ENCODE measurements around the gene ABHD17C.

Gene ABHD17C

DNA sequence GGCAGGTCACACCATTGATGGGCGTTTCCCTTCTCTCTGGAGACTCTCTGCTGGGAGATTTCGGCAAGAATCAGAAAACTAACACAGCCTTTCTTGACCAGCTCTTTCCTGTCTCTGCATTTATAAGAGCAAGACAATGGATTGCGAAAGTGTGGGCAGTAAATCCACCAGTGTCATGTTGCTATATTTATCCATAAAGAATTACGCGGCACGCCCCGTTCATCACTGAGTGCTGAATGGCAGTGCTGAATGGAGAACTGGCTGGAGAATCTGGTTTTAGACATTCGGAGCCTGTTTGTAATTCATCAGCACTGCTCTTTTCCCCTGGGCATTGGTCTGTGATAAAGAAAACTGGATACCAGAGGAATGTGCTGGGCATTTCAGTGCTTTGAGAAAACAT, 82.0 kb downstream of the ABHD17C start:
- Histone ChIP-seq H3K9me3 (ENCODE audit: control insufficient read depth, insufficient read depth, low read depth, low read length) (no peaks in the 10 kb centered on the region), H3K27ac (ENCODE audit: low read depth, low read length) (no peak overlapping the region), H3K4me1 (ENCODE audit: control insufficient read depth, insufficient read depth, low read length) (peaks cover 10% of the 10 kb centered on the region), H3K4me3 (ENCODE audit: low read depth, low read length) (no peak overlapping the region), H3K9ac (ENCODE audit: low read length) (no peak overlapping the region), H3K36me3 (ENCODE audit: control insufficient read depth, insufficient read depth, low read length) (no peaks in the 10 kb centered on the region), H3K27me3 (ENCODE audit: control insufficient read depth, insufficient read depth, low read length) (peaks cover 43% of the 10 kb centered on the region)

DNA sequence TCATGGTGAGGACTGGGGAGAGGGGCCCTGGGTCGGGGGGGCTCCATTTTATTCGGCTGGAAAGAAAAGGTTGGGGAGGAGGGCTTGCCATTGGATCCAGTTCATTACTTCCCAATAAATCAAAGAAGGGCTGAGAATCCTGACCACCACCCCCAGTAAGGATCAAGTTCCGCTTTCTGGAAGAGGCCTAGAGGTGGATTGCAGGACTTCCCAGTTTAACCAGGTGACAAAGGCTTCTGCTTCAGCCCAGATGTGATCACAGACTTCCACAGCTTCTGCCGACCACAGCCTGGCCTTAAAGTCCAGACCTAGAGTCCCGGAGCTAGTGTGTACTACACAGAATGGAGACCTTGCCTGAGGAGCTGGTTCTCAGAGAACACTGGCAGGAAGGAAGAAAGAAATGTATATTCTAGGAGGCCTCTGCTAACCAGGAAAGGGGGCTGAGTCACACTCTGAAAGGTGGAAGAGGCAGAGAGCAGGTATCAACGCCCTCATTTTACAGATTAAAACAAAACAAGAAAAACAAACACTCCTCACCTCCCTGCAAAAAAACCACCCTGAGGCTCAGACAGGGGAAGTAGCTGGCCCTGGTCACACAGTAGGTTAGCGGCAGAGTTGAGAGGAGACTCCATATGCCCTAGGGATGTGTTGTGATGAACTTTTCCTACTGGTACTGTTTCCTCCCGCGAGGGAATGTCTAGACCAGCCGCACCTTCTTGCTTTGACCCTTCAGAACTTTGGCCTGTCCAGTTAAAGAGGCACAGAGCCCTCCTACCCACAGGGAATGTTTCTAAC, 82.9 kb downstream of the ABHD17C start:
- H3K36me3 ChIP-seq (ENCODE audit: control insufficient read depth, insufficient read depth, low read length), result no peaks in the 10 kb centered on the region
- no peak overlapping the region for H3K9ac ChIP-seq (ENCODE audit: low read length)
- peaks cover 52% of the 10 kb centered on the region for H3K27me3 ChIP-seq (ENCODE audit: control insufficient read depth, insufficient read depth, low read length)
- no peak overlapping the region for H3K27ac ChIP-seq (ENCODE audit: low read depth, low read length)
- H3K4me3 ChIP-seq (ENCODE audit: low read depth, low read length), result no peak overlapping the region
- H3K9me3 ChIP-seq (ENCODE audit: control insufficient read depth, insufficient read depth, low read depth, low read length), result no peaks in the 10 kb centered on the region
- peaks cover 10% of the 10 kb centered on the region for H3K4me1 ChIP-seq (ENCODE audit: control insufficient read depth, insufficient read depth, low read length)

- no peaks in the 10 kb centered on the region for H3K36me3 ChIP-seq (ENCODE audit: control insufficient read depth, insufficient read depth, low read length)
- H3K27me3 ChIP-seq (ENCODE audit: control insufficient read depth, insufficient read depth, low read length), result peaks cover 53% of the 10 kb centered on the region
- peaks cover 10% of the 10 kb centered on the region for H3K4me1 ChIP-seq (ENCODE audit: control insufficient read depth, insufficient read depth, low read length)
- H3K4me3 ChIP-seq (ENCODE audit: low read depth, low read length), result peak overlapping the region; percentile 59
- no peaks in the 10 kb centered on the region for H3K9me3 ChIP-seq (ENCODE audit: control insufficient read depth, insufficient read depth, low read depth, low read length)
- H3K9ac ChIP-seq (ENCODE audit: low read length), result no peak overlapping the region
- H3K27ac ChIP-seq (ENCODE audit: low read depth, low read length), result no peak overlapping the region
These were observed 83.5 kb downstream of the ABHD17C start for GRCh38 chr15:80778621-80778963.

DNA sequence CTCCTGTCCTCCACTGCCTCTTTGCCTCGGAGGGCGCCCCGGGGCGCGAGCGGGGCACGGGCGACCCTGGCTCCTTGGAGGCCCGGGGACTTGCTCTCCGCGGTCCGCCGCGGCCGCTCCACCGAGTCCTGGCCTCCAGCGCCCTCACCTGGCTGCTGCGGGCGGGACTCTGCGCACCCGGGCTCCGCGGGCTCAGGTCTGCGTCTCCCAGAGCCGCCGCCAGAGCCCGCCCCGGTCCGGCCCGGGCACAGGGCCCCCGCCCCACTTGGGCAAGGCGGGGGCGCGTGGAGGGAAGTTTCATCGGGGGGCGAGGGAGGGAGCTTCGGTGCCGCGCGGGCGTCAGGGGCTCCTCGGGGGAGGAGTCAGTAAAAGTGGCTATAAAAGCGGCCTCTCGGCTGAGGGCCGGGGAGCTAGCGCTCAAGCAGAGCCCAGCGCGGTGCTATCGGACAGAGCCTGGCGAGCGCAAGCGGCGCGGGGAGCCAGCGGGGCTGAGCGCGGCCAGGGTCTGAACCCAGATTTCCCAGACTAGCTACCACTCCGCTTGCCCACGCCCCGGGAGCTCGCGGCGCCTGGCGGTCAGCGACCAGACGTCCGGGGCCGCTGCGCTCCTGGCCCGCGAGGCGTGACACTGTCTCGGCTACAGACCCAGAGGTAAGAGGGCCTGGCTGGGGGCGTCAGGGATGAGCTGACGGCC, 84.0 kb downstream of the ABHD17C start, which contains the start of gene CEMIP:
Gene CEMIP, plus strand, starts transcription at position 407 of the 694 bp plus-strand sequence. CDS start 94,510 bp downstream, outside the sequence.
- Histone ChIP-seq H3K36me3 (ENCODE audit: control insufficient read depth, insufficient read depth, low read length) (no peaks in the 10 kb centered on the region), H3K4me3 (ENCODE audit: low read depth, low read length) (peak within 1 kb of the TSS; percentile 59), H3K27ac (ENCODE audit: low read depth, low read length) (no peak within 1 kb of the TSS), H3K9me3 (ENCODE audit: control insufficient read depth, insufficient read depth, low read depth, low read length) (no peaks in the 10 kb centered on the region), H3K9ac (ENCODE audit: low read length) (no peak within 1 kb of the TSS), H3K27me3 (ENCODE audit: control insufficient read depth, insufficient read depth, low read length) (peaks cover 55% of the 10 kb centered on the region), H3K4me1 (ENCODE audit: control insufficient read depth, insufficient read depth, low read length) (peaks cover 10% of the 10 kb centered on the region)

DNA sequence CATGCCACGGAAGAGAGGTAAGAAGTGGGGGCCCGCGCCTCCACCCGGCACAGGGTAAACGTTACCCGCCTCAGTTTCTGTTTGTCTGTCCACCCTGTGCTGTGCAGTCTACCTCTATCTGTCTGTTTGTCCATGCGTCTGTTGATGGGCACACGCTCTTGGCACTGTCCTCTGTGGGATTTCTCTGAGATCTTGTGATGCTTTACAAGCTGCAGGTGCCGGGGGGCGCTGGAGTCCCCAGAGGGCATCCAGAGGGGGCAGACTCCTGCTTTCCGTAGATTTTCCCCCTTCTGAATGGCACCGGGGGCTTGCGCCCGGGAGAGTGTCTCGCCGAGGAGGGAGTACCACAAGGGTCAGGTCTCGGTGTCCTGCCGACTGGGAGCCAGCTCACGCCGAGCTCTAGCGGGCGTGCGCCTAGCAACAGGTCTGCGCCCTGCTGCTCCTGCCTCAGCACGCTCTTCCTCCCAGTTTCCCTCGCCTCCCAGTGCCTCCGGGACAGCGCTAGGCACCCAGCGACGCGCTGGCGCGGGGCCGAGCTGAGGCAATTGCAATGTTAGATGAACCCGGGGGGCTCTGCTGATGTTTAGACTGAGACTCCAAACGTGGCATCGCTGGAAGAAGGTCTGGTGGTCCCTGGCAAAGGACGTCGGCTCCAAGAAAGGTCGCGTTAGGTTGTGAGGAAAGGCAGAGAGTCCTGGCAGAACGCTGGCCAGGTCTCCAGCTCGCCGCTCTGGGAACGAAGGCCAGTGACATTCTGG, 84.7 kb downstream of the ABHD17C start:
- Histone ChIP-seq H3K4me1 (ENCODE audit: control insufficient read depth, insufficient read depth, low read length) (peaks cover 10% of the 10 kb centered on the region), H3K4me3 (ENCODE audit: low read depth, low read length) (peak overlapping the region; percentile 59), H3K27me3 (ENCODE audit: control insufficient read depth, insufficient read depth, low read length) (peaks cover 55% of the 10 kb centered on the region), H3K36me3 (ENCODE audit: control insufficient read depth, insufficient read depth, low read length) (no peaks in the 10 kb centered on the region), H3K9ac (ENCODE audit: low read length) (no peak overlapping the region), H3K27ac (ENCODE audit: low read depth, low read length) (no peak overlapping the region), H3K9me3 (ENCODE audit: control insufficient read depth, insufficient read depth, low read depth, low read length) (no peaks in the 10 kb centered on the region)

DNA sequence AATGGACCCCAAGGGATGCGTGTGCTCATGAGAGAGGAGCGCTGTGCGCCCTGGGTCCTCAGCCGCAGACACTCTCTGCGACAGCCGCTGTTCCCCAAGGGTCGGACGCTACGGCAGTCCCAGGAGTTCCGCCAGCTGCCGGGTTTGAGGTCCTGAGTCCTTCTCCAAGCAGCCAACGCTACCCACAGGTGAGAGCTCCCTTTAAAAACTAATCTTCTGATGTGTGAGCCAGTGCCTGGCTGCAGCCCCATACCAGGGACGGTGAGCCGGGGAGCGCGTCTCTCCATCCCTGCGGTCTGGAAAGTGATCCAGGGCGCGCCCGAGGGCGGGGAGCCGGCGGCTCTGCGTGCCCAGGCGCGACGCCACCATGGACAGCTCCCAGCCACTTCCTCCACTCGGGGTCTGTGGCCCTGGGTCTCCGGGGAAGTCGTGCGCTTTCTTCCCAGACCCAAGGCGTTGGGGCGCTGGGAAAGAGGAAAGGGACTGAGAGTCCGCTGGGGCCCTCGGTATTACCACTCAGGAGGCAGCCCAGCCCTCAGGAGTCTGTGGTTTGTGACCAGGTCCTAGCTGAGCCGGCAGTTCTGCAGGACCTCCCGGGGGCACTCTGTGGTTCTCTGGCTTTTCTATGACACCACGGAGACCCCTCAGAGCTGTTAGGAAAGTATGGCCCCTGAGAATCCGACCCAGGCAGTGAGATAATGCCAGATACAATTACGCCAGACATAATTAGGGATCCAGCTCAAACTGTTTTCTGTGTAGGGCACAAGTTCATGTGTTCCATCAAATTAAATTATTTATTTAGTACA, 85.5 kb downstream of the ABHD17C start:
- Histone ChIP-seq H3K9ac (ENCODE audit: low read length) (no peak overlapping the region), H3K4me1 (ENCODE audit: control insufficient read depth, insufficient read depth, low read length) (peaks cover 10% of the 10 kb centered on the region), H3K27me3 (ENCODE audit: control insufficient read depth, insufficient read depth, low read length) (peaks cover 55% of the 10 kb centered on the region), H3K9me3 (ENCODE audit: control insufficient read depth, insufficient read depth, low read depth, low read length) (no peaks in the 10 kb centered on the region), H3K36me3 (ENCODE audit: control insufficient read depth, insufficient read depth, low read length) (no peaks in the 10 kb centered on the region), H3K27ac (ENCODE audit: low read depth, low read length) (no peak overlapping the region), H3K4me3 (ENCODE audit: low read depth, low read length) (peak overlapping the region; percentile 59)

- Histone ChIP-seq H3K27ac (ENCODE audit: low read depth, low read length) (no peak overlapping the region), H3K4me3 (ENCODE audit: low read depth, low read length) (no peak overlapping the region), H3K9me3 (ENCODE audit: control insufficient read depth, insufficient read depth, low read depth, low read length) (no peaks in the 10 kb centered on the region), H3K27me3 (ENCODE audit: control insufficient read depth, insufficient read depth, low read length) (peaks cover 50% of the 10 kb centered on the region), H3K9ac (ENCODE audit: low read length) (no peak overlapping the region), H3K36me3 (ENCODE audit: control insufficient read depth, insufficient read depth, low read length) (no peaks in the 10 kb centered on the region), H3K4me1 (ENCODE audit: control insufficient read depth, insufficient read depth, low read length) (peaks cover 10% of the 10 kb centered on the region)
These were observed 88.2 kb downstream of the ABHD17C start for GRCh38 chr15:80783260-80783659.

DNA sequence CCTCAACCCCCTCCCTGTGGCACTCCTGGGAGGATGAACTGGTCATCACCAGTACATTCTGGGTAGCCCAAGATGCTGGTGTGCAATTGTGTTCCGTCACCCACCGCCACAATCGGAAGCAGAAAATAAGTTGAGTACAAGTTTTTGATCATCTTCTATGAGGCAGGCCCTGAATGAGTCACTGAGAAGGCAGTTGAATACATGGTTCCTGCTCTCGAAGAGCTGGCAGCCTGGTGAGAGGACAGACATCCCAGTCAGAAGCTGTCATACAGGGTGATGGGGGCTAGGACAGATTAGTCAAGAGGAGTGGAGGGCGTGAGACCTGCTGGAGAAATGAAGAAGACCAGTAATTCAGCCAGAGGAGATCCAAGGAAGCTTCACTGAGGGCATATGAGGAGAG, 90.2 kb downstream of the ABHD17C start:
- peaks cover under 1% of the 10 kb centered on the region; the same call in 1 of the 2 replicates for H3K4me1 ChIP-seq (ENCODE audit: control insufficient read depth, insufficient read depth, low read length)
- no peaks in the 10 kb centered on the region for H3K9me3 ChIP-seq (ENCODE audit: control insufficient read depth, insufficient read depth, low read depth, low read length)
- H3K9ac ChIP-seq (ENCODE audit: low read length), result no peak overlapping the region
- no peaks in the 10 kb centered on the region for H3K36me3 ChIP-seq (ENCODE audit: control insufficient read depth, insufficient read depth, low read length)
- H3K4me3 ChIP-seq (ENCODE audit: low read depth, low read length), result no peak overlapping the region
- no peak overlapping the region for H3K27ac ChIP-seq (ENCODE audit: low read depth, low read length)
- peaks cover 30% of the 10 kb centered on the region for H3K27me3 ChIP-seq (ENCODE audit: control insufficient read depth, insufficient read depth, low read length)

GRCh38 chr15:80785811-80786354, 90.8 kb downstream of the ABHD17C start:
- Histone ChIP-seq H3K9ac (ENCODE audit: low read length) (no peak overlapping the region), H3K9me3 (ENCODE audit: control insufficient read depth, insufficient read depth, low read depth, low read length) (no peaks in the 10 kb centered on the region), H3K36me3 (ENCODE audit: control insufficient read depth, insufficient read depth, low read length) (no peaks in the 10 kb centered on the region), H3K4me3 (ENCODE audit: low read depth, low read length) (no peak overlapping the region), H3K27me3 (ENCODE audit: control insufficient read depth, insufficient read depth, low read length) (peaks cover 24% of the 10 kb centered on the region), H3K27ac (ENCODE audit: low read depth, low read length) (no peak overlapping the region), H3K4me1 (ENCODE audit: control insufficient read depth, insufficient read depth, low read length) (no peaks in the 10 kb centered on the region)

- Histone ChIP-seq H3K9me3 (ENCODE audit: control insufficient read depth, insufficient read depth, low read depth, low read length) (no peaks in the 10 kb centered on the region), H3K9ac (ENCODE audit: low read length) (no peak overlapping the region), H3K36me3 (ENCODE audit: control insufficient read depth, insufficient read depth, low read length) (no peaks in the 10 kb centered on the region), H3K4me3 (ENCODE audit: low read depth, low read length) (no peak overlapping the region), H3K4me1 (ENCODE audit: control insufficient read depth, insufficient read depth, low read length) (no peaks in the 10 kb centered on the region), H3K27me3 (ENCODE audit: control insufficient read depth, insufficient read depth, low read length) (peaks cover 10% of the 10 kb centered on the region), H3K27ac (ENCODE audit: low read depth, low read length) (no peak overlapping the region)
These were observed 92.2 kb downstream of the ABHD17C start for GRCh38 chr15:80787316-80787715.
